Measurements from ENCODE around the gene FILIP1L.

FILIP1L gene

DNA sequence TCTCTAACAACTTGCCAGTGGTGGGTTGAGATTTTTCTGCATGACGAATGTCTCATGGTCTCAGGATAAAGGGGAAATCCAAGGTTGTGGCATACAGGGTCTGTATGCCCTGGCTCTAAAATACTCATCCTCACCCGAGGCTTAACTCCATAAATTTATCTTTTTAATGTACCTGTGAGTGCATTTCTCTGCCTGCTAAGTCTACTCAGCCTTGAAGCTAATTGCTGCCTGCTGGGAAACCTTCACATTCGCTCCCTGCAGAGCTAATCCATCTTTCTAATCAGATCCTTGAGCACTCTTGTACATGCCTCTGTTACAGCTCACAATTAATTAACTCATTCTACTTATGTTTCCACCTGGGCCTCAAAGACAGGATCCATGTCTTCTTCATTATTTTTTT is 202.9 kb downstream of the FILIP1L start:
- DNase-seq: no peak

DNA sequence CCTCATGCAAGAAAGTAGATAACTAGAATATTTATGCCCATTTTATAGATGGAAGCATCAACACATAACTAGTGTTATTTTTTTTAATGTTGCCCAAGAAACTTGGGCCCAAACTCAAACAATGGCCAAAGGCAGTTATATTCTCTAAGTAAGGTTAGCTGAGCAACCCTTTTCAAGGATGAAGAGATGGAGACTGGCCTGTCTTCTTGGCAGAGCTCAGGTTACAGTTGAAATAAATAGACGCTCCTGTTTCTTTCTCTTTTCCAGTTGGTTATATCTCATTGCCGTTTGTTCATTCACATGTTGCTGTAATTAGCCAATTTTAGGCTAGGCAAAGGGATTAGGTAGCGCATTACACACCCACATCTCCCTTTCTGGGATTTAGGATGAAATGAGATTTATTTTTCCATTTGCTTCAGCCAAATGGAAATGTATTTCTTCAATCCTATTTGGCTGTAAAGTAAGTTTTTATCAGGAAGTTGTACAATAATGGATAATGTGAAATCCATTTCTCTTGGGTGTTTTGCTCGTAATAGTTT is 203.5 kb downstream of the FILIP1L start:
- no peak for DNase-seq

DNA sequence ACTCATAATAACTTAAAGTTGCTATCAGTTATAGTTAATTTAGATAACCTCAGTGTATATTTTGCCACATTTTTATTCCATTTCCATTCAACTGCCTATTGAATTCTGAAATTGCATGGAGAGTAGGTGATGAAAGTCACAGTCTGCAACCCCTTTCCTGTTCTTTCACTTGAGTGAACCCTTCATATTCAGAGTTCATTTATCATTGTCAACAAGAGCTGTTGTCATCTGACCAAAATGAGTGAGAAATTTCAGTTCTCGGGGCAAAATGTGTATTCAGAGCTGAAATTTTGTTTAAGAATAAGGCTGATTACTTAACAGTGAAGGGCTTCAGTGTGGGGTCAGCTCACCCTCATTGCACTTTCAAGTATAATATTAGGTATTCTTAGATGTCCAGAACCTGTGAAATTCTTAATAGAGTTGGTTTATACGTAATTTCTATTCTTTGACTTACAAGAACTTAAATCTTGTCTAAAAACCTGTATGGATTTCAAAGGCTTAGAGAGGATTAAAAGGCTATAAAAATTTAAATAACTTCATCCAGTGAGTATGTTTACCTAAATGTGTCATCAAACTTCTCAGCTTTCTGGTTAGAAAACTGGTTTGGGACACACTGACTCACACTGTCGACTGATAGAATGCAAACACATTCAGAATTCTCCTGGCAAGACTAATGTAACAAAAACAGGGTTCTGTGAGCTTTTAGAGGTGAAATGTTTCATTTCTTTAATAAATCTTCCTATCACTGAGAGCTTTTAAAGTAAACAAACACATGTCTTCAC is 204.4 kb downstream of the FILIP1L start:
- DNase-seq: no peak

DNA sequence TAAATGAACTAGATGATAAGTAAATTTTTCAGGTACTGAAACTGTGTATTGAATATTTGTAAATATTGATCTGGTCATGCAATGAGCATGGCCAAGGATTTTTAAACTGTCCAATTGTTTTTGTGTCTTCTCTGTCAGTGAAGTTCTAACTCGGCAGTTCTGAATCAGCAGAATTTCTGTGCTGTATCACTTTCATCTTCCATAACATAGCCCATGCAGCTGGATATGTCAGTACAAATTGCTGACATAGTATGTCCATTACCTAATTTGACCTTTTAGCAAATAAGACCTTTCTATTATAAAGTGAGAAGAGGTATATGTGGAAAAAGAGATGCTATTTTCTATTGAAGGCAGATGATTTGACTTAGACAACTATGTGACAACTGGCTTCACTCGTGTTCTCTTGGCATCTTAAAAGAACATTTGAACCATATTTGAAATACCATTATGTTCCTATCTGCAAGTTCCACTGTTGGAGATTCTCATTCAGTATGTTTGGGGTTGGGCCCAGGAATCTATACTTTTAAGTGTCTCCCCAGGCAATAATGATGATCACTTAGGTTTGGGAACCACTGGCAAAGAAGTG is 206.2 kb downstream of the FILIP1L start:
- no peak for DNase-seq

DNA sequence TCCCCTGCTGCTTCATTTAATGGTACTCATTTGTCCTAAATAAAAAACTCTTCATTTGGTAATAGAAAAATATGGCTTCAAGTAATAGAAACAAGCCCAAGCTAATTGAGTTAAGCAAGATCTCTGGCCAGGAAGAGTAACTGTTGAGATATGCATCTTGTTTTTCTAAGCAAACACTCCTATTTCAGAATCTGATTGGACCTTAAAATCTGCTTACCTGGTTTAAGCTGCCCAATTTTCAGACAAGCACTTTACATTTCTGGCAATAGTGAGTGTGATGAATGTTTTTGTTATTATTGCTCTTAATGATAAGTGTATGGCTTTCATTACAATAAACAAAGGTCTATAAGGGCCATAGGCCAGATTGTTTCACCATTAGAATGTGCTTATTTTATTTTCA is 210.4 kb downstream of the FILIP1L start:
- no peak for DNase-seq

DNA sequence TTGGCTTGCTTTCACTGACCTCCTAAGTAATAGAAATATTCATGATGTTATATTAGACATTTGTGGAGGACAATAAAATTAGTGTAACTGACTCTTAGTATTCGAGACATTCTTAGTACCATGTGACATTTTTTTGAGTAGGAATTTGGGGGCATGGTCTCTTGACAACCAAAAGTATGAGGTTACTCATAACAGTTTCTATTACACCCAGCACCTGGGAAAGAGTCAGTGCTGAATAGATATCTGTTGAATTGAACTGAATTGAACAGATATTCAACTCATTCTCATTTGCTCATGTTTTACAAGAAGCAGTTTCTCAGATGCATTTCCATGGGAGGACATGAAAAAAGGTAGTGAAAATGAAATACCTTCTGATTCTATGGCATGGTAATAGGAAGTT is 212.2 kb downstream of the FILIP1L start:
- DNase-seq: no peak

DNA sequence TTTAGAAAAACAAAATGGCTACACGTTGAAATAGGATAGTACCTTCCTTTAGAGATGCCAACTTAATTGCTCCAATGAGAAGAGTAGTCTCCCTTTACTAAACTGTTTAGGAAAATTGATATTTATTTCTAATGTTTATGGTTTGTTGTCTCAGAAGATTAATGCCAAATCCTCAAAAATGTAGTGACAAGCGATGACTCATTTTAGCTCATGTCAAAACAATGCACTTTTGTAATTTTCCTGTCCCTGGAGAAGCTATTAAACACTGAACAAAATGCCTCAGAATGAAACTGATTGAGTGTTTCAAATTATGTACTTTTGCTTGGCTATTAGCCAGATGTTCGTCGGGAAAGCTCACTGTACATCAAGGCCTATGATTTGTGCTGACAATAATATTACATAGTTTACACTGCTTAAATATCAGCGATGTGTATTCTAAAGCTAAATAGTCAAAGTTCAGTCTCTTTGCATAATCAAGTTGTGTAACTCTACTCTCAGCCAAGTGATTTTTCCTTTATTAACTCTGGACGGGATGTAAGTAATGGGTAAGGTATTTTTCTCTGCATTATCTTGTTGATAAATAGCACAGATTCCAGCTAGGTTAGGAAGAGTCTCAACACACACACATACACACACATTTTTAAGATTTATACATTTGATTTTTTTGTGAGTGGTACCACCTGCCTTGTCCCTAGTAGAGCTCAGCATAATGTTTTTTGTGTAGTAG is 212.9 kb downstream of the FILIP1L start:
- DNase-seq: no peak

DNA sequence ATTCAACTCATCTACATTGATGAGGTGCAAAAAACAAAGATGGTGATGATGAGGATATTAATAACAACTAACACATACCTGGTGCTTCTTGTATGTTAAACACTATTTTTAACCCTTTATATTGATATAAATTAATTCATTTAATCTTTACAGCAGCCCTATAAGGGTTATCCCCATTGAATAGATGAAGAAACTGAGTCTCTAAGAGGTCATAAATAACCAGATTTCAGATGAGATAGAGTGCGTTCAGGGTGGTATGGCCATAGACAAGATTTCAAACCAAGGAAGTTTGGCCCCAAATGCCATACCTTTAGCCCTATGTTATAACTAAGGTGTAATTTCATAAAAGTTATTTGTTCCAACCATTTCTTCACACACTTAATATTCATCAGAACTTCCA is 214.1 kb downstream of the FILIP1L start:
- DNase-seq: no peak

DNA sequence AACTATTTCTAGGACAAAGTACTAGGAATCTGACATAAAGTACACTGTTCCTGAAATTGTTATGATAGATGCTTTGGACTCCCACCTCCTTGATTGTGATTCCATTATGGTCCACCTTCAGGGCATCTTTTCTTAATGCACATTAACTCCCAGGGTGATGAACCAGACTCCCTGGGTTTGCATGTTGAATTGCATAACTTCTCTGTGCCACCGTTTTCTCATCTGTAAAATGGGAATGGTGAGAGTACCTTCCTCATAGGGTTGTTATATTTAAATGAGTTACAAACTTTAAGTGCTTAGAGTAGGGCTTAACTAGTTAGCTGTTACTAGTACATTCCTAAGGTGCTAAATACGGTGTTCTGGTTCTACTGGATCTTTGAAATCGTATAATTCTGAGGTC is 214.7 kb downstream of the FILIP1L start:
- DNase-seq: no peak

DNA sequence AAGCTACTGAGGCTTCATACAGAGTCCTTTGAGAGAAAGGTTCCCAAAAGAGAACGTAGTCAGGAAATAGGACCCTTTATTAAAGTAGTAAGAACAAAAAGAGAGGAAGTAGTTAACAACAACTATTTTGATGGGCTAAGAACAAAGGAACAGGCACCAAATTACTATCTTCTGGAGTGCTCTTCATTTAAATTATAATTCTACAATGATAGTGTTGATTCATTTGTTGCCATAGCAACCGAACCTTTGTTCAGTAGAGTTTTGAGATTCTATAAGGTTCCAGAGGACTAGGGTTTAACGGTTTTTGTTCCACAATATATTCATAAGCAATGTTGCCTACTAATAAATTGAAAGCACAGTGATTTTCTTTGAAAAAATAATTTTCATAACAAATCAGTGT is 217.8 kb downstream of the FILIP1L start:
- no peak for DNase-seq

DNA sequence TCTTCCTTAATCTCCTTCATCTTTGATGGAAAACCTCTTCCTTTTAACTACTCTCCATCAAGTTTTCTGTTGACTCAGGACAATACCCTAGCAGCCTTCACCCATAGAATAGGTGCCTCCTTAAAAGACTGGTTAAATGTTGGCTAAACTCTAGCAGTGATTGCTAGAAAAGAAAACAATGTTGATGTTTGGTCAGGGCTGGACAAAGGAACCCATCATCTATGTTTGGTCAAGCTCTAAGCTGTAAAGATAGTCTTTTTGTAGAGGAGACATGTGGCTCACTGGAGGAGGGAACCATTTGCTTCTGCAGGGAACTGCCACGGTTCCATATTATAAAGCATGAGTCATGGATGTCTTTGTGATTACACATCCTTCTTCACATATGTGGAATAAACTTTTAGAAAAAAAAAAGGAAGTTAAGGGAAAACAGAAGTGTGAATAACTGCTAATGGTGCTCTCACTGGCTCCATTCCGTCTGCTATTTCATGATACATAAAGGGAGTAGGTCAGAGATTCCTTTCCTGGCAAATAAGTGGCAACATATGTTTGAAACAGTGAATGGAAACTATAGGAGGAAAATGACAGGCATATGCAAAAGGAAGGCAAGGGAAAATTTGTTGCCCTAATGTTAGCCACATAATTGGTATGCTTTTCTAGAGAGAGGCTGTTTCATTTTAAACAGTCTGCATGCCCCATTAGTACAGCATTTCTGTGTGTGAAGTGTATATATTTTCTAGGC is 218.4 kb downstream of the FILIP1L start:
- no peak for DNase-seq

DNA sequence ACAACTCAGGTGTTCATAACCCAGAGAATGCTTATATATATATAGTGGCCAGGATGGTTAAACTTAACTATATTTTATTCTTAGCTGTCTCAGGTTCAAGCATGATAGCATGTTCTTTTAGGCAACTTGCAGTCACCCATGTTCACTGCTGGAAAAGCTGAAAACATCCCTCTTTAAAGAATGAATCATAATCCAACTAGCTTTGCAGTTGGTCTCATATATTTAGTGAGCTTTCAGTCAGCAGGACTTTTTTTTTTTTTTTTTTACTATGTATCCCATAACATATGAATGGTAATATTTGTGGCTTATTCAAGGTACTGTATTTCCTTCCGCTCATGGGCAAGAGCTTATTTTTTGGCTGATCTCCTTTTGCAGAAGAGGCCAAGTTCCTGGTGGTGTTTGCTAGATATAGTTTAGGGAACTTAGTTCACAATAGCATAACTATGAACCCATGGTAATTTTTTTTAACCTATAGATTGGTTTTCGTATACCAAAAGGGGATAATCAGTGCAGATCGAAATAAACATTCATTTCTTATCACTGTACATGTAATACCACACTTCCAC is 219.1 kb downstream of the FILIP1L start:
- DNase-seq: no peak

DNA sequence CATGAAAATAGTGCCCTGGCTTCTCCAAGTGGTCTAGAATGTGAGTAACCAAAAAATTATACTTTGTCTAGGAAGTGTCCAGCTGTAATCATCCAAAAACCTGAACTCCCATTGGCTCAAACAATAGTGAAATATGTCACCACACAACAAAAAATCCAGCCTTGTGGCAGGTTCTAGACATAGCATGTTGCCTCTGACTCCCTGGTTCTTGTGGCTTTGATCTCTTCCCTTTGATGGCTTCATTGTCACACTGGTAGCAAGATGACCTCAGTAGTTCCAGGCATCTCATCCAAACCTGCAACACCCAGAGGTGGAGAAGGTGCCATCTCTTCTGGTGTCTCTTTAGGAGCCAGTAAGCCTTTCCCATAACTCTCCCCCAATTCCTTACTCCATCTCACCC is 222.0 kb downstream of the FILIP1L start:
- no peak for DNase-seq

DNA sequence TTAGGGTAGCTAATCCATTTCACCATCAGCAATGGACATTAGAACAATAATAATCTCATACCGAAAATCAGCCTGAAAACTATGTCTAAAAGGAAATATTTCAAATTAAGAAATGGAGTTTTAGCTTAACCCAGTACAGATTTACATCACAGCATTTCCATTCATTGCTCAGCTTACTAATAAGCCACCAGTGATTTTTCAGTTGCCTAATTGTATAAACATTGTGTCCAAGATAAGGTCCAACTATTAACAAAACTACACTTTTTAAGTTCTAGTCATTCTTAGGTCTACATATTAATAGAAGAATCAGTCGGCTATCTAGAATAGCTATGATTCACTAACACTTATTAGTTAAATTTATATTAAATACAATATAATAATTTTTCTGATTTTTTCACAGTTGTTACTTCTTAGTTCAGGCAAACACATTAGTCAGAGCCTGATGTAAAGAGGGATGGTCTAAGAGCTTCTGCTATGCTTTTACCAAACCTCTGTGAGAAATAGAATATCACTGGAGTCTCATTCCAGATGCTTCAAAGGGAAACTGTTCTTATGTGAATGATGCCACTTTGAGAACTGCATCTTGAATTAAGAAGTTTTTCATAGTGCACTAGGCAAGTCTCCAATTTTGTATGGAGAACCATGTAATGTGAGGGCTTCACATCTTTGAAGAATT is 222.6 kb downstream of the FILIP1L start:
- no peak for DNase-seq

DNA sequence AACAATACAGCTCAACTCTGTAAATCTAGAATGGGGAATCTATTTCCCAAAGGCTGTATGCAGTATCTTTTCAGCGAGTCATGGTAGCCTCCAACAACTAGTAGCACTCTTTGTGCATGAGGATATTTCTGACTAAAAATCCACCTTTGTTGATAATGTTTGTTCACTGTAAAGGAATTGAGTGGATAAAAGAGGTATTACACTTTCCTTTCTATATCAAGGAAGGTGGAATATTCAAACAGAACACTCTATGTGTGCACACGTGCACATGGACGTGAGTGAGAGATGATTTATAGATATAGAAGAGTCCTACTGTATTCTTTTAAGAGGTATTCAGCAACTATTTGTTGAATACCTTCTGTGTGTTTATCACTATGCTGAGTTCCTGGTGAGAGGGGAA is 228.4 kb downstream of the FILIP1L start:
- DNase-seq: no peak

DNA sequence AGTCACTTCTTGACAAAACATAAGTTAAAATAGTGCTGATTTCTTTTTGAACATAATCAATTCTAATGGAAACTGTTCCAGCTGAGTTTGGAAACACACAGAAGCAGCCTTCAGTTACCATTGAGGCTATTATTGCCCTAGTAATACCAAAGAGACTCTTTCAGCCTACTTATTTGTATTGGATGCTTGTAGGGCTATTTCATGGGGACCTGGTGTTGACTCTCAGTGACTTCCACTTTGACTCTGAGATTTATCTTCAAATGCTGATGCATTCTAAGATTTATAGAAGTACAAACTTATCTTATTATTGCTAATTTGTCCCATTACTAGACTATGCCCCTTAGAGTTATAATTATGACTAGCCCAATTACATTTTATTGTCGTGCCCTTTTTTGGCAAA is 229.2 kb downstream of the FILIP1L start:
- DNase-seq: no peak

DNA sequence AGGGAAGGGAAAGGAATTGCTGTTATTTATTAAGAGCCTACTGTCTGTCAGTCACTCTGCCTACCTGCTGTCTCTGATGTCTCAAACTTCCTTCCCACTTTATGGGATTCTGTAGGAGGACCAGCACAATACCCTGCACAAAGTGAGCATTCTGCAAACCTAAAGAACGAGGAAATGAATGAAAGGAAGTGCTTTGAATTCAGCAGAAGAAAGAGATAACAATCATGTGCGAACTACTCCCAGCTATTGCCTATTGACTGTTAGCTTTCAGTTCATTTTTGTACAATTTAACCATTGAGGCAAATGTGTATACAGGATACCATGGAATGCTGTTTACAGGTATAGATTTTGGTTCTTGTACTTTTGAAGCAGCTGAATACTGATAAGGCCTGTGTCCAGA is 229.8 kb downstream of the FILIP1L start:
- no peak for DNase-seq

DNA sequence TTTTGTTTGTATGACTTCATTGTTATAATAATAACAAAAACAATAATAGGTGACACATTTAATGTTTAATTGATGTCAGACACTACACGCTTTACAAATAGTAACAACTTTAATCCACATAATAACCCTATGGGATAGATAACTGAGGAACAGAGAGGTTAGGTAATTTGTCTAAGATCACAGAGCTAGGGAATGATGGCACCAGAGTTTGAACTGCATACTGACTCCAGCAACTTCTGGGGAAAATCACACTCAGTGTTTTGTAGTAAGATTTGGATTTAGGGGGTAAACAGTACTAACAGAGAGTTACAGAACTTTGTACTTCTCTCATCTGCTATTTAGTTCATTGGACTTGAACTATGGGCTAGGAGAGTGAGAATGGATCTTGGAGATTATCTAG is 230.6 kb downstream of the FILIP1L start:
- DNase-seq: no peak

DNA sequence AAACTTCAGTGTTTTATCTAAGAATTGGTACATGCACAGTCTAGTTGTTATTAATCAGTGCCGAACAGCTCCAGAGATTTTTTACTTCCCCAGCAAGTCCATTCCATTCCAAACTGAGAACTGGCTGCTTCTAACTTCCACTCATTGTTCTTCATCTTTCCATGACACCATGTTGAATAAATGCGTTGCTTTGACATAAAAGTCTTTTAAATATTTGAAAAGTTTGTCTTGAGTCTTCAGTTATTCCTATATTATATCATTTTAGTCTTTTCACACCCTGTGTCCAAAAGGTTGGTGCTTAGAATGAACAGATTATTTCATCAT is 231.2 kb downstream of the FILIP1L start:
- no peak for DNase-seq

DNA sequence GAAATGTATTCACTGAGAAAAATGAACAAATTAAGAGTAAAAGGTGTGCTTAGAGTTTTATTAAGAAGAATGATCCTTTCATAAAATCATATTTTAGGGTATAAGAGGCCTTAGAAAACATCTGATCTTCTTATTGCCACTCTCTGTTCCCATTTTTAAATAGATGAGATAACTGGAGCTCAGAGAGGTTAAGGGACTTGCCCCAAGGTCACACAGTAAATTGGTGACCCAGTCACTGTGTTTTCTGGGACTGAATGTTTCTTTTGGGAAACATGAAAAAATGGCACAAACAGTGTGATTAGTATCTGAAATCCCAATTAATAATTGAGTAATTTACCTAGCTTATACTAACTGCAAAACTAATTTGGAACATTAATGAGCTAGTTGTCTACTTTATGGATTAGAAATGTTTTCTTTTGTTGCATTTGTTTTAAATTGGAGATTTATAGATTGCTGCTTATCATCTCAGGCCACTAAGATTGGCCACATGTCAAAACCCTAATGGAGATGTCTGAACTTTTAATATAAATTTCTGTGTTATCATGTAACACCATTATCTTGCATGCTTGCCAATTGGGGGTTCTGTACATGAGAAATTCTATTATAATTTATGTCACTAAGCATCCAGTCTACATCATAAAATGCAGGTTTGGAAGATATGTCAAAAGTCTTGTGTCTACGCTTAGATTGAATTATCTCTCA is 231.7 kb downstream of the FILIP1L start:
- DNase-seq: no peak

DNA sequence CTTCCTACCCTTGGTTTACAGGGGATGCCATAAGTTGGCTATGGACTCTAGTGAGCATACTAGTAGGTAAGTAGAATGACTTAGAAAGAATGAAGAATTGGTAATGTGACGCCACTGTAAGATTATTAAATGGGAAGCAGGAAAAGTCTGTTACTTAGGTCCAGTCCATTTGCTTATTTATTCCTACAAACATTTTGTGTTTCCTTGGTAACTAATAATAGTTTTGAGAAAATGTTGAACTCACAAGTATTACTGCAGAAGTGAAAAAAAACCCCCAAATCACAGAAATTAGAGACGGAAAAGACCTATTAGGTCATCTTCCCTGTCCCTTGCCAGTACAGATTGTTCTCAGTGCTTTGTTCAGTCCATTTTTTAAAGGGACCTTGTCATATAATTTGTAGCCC is 233.2 kb downstream of the FILIP1L start:
- DNase-seq: no peak

DNA sequence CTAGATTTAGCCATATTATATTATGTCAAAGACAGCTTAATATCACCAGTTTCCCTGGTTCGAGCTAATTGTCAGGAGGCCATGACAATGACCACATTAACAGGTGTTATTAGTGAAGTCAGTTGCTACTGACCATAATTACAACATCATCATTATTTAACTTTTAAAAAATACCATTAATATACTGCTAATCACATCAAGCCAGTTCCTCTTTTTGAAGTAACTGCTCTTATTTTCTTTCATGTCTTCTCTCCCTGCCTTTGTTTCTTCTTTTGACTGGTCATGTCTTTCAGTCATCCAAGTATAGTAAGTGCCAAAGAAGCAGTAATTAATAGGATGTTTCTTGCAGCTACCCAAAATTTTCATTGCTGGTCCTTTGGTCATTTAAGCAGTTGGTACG is 235.0 kb downstream of the FILIP1L start:
- no peak for DNase-seq
